OCI-LY1 (cell line): ENCODE measurements around the gene PLXNA3.

Experiments
- EZH2 ChIP-seq: fragments of 200-600 bp; sonication (generic), shearing (Covaris generic); IDR thresholded peaks from 2 replicates; pipeline ENCODE4 v1.8.0; 2017; ENCODE audit warnings: borderline replicate concordance, mixed run types, mild to moderate bottlenecking, antibody characterized with exemption, low read length, moderate library complexity, mixed read lengths
- TF ChIP-seq, protein P1 (sequence below): fragments of 200-600 bp; sonication (generic), shearing (Covaris generic); IDR thresholded peaks from 2 replicates; pipeline ENCODE4 v1.5.1; 2017; ENCODE audit warnings: mild to moderate bottlenecking, antibody characterized with exemption, low read length, moderate library complexity, mixed read lengths

DNA sequence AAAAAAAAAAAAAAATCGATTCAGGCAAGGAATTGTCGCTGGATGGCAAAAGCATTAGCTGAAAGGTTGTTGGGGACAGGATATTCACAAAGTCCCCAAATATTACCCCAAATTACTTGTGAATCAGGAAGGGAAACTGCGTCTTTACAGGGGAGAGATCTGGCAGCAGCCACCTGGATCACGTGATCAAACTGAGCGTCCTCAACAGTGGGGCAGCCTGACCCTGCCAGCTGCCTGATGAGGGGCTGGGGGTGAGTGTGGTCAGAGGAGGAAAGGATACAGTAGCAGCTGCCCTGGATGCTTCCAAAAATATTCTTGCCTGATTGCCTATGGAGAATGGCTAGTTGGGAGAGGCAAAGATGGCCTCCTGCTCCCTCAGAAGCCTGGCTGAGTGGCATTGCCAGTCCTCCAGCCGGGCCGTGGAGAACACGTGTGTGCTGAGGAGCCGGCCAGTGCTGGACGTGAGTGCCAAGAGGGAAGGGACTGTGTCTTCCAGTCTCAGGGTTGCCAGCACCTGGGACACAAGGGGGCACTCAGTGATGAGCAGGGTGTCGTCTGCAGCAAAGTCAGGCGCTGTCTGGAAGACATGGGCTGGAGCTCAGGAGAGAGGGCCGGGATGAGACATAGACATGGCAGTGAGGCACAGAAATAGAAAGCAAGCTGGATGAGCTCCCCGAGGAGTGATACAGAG is 24.0 kb downstream of the PLXNA3 start:
- TF ChIP-seq, protein P1, sequence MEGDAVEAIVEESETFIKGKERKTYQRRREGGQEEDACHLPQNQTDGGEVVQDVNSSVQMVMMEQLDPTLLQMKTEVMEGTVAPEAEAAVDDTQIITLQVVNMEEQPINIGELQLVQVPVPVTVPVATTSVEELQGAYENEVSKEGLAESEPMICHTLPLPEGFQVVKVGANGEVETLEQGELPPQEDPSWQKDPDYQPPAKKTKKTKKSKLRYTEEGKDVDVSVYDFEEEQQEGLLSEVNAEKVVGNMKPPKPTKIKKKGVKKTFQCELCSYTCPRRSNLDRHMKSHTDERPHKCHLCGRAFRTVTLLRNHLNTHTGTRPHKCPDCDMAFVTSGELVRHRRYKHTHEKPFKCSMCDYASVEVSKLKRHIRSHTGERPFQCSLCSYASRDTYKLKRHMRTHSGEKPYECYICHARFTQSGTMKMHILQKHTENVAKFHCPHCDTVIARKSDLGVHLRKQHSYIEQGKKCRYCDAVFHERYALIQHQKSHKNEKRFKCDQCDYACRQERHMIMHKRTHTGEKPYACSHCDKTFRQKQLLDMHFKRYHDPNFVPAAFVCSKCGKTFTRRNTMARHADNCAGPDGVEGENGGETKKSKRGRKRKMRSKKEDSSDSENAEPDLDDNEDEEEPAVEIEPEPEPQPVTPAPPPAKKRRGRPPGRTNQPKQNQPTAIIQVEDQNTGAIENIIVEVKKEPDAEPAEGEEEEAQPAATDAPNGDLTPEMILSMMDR: no peak
- TF ChIP-seq EZH2: no peak
